Endodermal cell (in vitro differentiated cells): ENCODE measurements around the gene DNAJB1. TPM values are rescaled to one million over a fixed set of nuclear protein-coding genes. Genes with fewer than 3 reads are reported as not detected.
A peak's percentile ranks its signal among the peaks of the same experiment; 100 is the strongest.

Experiments
- DNase-seq: peaks from one replicate; pipeline ENCODE4 v3.0.0-alpha.2; 2017
- H3K27ac ChIP-seq: 2 replicates; pipeline ENCODE4 v1.5.1; 2013; ENCODE audit warnings: mild to moderate bottlenecking, low read depth, low read length, moderate library complexity
- H3K27me3 ChIP-seq: 2 replicates; pipeline ENCODE4 v1.6.1; 2013; ENCODE audit warnings: mild to moderate bottlenecking, low read length, moderate library complexity; ENCODE audit not compliant: insufficient read depth, control insufficient read depth, poor library complexity, severe bottlenecking
- H3K36me3 ChIP-seq: 2 replicates; pipeline ENCODE4 v1.7.0; 2013; ENCODE audit warnings: mild to moderate bottlenecking, low read length, moderate library complexity; ENCODE audit not compliant: control insufficient read depth, insufficient read depth
- H3K4me1 ChIP-seq: one replicate; pipeline ENCODE4 v1.7.0; 2013; ENCODE audit warnings: low read length; ENCODE audit not compliant: control insufficient read depth, insufficient read depth
- H3K4me3 ChIP-seq: 2 replicates; pipeline ENCODE4 v1.5.1; 2013; ENCODE audit warnings: mild to moderate bottlenecking, low read length, moderate library complexity
- H3K9ac ChIP-seq: 2 replicates; pipeline ENCODE4 v1.6.1; 2013; ENCODE audit warnings: mild to moderate bottlenecking, low read length, moderate library complexity; ENCODE audit not compliant: poor library complexity, severe bottlenecking; ENCODE audit errors: extremely low read depth
- H3K9me3 ChIP-seq: 2 replicates; pipeline ENCODE4 v1.6.1; 2013; ENCODE audit warnings: mild to moderate bottlenecking, low read length, moderate library complexity; ENCODE audit not compliant: control insufficient read depth
- H3K27ac Mint-ChIP-seq: 2 replicates; pipeline ENCODE4 v1.8.0; 2020; ENCODE audit warnings: mixed read lengths
- H3K27me3 Mint-ChIP-seq: 2 replicates; pipeline ENCODE4 v1.8.0; 2021; ENCODE audit warnings: mild to moderate bottlenecking, mixed read lengths; ENCODE audit not compliant: insufficient read depth
- H3K36me3 Mint-ChIP-seq: 2 replicates; pipeline ENCODE4 v1.8.0; 2020; ENCODE audit warnings: low read depth, mixed read lengths
- H3K4me1 Mint-ChIP-seq: 2 replicates; pipeline ENCODE4 v1.8.0; 2020; ENCODE audit warnings: mixed read lengths
- H3K4me3 Mint-ChIP-seq: 2 replicates; pipeline ENCODE4 v1.8.0; 2020; ENCODE audit warnings: mild to moderate bottlenecking, moderate library complexity, mixed read lengths
- H3K9me3 Mint-ChIP-seq: 2 replicates; pipeline ENCODE4 v1.8.0; 2020; ENCODE audit warnings: mild to moderate bottlenecking, mixed read lengths
- WGBS, 2 experiments: methylation state at CpG; one replicate each; pipeline versions ENCODE4 v1.1.5 to v1.1.7; 2013; ENCODE audit warnings: missing lambda C conversion rate in 2 of 2, mixed read lengths in 1 of 2; ENCODE audit not compliant: insufficient coverage in 1 of 2, insufficient read length in 1 of 2; 5-methylcytosine and 5-hydroxymethylcytosine counted together
- total RNA-seq, 2 donors: library from RNA; stranded (reverse); fragmentation: NEBNext Ultra II Directional in 1 of 2; extraction: Animal tissue kit (Norgen Biotek cat#: 25700) in 1 of 2; gene quantifications; 2 replicates in 1 of 2; 3 replicates in 1 of 2; pipeline ENCODE4 v1.2.1, GENCODE V29; 2021
- TF ChIP-seq, protein P1 (sequence below): fragments of 200-600 bp; sonication (generic); conservative IDR thresholded peaks from 2 replicates; pipeline ENCODE4 v1.5.0; 2021; ENCODE audit warnings: antibody characterized with exemption, mild to moderate bottlenecking

DNAJB1 gene
- total RNA-seq, 2 donors from 2014 or later: 66.1 to 70.0 TPM

DNA sequence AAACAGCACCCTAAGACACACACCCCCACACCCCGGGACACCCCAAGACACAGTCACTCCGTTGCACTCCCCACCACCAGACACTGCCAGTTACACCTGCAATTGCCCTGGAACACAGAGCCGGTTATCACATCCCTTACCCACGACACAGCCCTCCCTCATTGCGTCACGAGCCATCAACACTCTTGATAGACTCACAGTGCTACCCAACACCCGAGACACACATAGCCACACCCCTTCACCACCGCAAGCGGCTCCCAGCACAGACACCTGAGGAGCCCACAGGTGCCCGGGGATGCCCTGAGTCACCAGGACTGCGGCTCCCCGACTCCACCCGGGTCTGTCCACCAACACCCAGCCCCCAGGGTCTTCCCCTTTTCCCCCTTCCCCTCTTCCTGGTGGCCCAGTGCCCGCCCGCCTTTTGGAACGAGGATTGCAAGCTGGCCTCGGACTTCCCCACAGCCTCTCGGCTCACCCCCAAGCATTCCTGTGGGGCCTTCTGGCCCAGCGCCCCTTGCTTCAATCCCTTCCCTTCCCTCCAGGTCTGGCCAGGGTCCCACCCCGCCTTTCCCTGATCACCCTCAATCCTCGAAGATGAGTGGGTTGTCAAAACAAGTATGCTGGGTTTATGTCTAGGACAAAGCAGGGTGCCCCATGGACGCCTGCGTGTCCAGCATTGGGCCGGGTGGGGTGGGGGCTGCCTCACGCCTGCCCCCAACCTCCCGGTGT lies 41.4 kb downstream of the DNAJB1 start:
- Mint-ChIP-seq H3K4me3 (no peak overlapping the region), H3K27ac (peak overlapping the region; percentile 36), H3K4me1 (peaks cover 13% of the 10 kb centered on the region), H3K27me3 (peaks cover 14% of the 10 kb centered on the region), H3K36me3 (peaks cover 17% of the 10 kb centered on the region), H3K9me3 (no peaks in the 10 kb centered on the region)
- Histone ChIP-seq H3K9ac (no peak overlapping the region), H3K27me3 (no peaks in the 10 kb centered on the region), H3K9me3 (no peaks in the 10 kb centered on the region), H3K27ac (no peak overlapping the region), H3K4me3 (no peak overlapping the region), H3K36me3 (peaks cover 20% of the 10 kb centered on the region), H3K4me1 (no peaks in the 10 kb centered on the region)
- peak; percentile 78 for DNase-seq
- 89 to 91% methylated on average over 12 to 26 of the region's 26 CpGs for WGBS, 2 experiments
- TF ChIP-seq, protein P1, sequence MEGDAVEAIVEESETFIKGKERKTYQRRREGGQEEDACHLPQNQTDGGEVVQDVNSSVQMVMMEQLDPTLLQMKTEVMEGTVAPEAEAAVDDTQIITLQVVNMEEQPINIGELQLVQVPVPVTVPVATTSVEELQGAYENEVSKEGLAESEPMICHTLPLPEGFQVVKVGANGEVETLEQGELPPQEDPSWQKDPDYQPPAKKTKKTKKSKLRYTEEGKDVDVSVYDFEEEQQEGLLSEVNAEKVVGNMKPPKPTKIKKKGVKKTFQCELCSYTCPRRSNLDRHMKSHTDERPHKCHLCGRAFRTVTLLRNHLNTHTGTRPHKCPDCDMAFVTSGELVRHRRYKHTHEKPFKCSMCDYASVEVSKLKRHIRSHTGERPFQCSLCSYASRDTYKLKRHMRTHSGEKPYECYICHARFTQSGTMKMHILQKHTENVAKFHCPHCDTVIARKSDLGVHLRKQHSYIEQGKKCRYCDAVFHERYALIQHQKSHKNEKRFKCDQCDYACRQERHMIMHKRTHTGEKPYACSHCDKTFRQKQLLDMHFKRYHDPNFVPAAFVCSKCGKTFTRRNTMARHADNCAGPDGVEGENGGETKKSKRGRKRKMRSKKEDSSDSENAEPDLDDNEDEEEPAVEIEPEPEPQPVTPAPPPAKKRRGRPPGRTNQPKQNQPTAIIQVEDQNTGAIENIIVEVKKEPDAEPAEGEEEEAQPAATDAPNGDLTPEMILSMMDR: no peak

DNA sequence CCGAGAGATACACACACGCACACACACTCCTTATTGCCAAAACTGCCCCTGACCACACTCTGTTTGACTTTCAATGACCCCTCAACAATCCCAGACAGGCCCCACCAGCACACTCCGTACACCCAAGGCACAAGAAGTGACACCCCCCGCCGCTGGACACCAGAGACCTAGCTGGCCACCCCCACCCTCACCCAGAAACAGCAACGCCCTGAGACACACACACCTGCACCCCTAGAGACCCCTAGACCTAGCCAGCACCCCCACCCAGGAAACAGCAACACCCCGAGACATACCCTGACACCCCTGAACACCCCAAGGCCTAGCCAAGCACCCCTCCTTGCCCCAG lies 41.9 kb downstream of the DNAJB1 start:
- Histone ChIP-seq H3K4me1 (no peaks in the 10 kb centered on the region), H3K27me3 (no peaks in the 10 kb centered on the region), H3K9ac (no peak overlapping the region), H3K9me3 (no peaks in the 10 kb centered on the region), H3K27ac (no peak overlapping the region), H3K4me3 (no peak overlapping the region), H3K36me3 (peaks cover 19% of the 10 kb centered on the region)
- WGBS, 2 experiments: 88% methylated on average over 7 of the region's 7 CpGs; no CpG with 5 or more reads in 1 of the 2 experiments
- Mint-ChIP-seq H3K4me1 (peaks cover 13% of the 10 kb centered on the region), H3K36me3 (peaks cover 14% of the 10 kb centered on the region), H3K27me3 (peaks cover 14% of the 10 kb centered on the region), H3K27ac (peak overlapping the region; percentile 36), H3K4me3 (no peak overlapping the region), H3K9me3 (no peaks in the 10 kb centered on the region)
- DNase-seq: no peak
- TF ChIP-seq, protein P1: no peak

DNA sequence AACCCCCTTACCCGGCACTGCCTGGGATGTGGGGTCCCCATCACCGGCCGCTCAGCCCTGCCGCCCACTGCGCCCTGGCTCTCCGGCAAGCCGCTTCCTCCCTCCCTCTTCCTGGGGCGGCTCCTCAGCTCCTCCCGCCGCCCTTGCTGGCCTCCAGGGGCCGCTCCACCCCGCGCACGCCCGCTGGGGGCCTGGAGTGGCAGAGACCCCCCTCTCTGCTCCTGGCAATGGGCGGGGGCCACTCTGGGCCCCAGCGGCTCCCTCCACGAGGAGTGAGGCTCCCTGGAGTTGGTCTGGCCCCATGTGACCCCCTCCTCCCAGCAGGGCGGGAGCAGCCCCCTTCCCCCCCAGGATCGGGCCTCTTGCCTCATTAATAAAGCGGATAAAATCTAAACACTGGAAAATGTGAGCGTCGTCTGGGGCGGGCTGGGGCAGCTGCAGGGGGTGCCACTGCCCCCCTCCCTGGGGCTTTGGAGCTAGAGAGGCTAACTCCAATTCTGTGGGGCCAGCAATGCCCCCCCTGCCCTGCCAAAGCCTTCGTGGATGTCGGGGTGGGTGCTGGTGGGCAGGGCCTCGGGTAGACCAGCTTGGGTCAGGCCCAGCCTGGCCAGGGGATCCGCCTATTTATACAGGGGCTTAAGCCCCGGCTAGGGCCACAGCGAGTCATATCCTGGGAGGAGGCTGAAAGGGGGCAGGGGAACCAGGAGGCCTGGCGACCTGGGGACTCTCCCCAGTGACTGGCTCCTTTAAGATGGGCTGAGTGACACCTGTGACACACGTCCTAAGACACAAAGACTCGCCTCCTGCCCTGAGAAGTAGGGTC lies 42.7 kb downstream of the DNAJB1 start, which contains the start of gene PTGER1:
PTGER1 (minus strand) TSS at position 104 of the 823 bp plus-strand sequence. CDS start 1,034 bp downstream, outside the sequence.
- H3K4me3 Mint-ChIP-seq: no peak within 1 kb of the TSS
- 56 to 62% methylated on average over 5 to 33 of the region's 33 CpGs for WGBS, 2 experiments
- Histone ChIP-seq H3K4me1 (no peaks in the 10 kb centered on the region), H3K27me3 (no peaks in the 10 kb centered on the region), H3K9me3 (no peaks in the 10 kb centered on the region), H3K4me3 (no peak within 1 kb of the TSS), H3K36me3 (peaks cover 18% of the 10 kb centered on the region), H3K27ac (no peak within 1 kb of the TSS), H3K9ac (no peak within 1 kb of the TSS)
- peak within 1 kb of the TSS; percentile 29 for H3K27ac Mint-ChIP-seq
- peaks cover 14% of the 10 kb centered on the region for H3K27me3 Mint-ChIP-seq
- TF ChIP-seq, protein P1: peak; percentile 72
- no peaks in the 10 kb centered on the region for H3K9me3 Mint-ChIP-seq
- peaks cover 13% of the 10 kb centered on the region for H3K4me1 Mint-ChIP-seq
- H3K36me3 Mint-ChIP-seq: peaks cover 14% of the 10 kb centered on the region
- DNase-seq: peak; percentile 82
